ENCODE data around the gene NUDCD3. TPM values are rescaled to one million over a fixed set of nuclear protein-coding genes. Genes with fewer than 3 reads are reported as not detected.

Gene NUDCD3
- total RNA-seq, 1 experiment from 2014 or later = 82.3 TPM

DNA sequence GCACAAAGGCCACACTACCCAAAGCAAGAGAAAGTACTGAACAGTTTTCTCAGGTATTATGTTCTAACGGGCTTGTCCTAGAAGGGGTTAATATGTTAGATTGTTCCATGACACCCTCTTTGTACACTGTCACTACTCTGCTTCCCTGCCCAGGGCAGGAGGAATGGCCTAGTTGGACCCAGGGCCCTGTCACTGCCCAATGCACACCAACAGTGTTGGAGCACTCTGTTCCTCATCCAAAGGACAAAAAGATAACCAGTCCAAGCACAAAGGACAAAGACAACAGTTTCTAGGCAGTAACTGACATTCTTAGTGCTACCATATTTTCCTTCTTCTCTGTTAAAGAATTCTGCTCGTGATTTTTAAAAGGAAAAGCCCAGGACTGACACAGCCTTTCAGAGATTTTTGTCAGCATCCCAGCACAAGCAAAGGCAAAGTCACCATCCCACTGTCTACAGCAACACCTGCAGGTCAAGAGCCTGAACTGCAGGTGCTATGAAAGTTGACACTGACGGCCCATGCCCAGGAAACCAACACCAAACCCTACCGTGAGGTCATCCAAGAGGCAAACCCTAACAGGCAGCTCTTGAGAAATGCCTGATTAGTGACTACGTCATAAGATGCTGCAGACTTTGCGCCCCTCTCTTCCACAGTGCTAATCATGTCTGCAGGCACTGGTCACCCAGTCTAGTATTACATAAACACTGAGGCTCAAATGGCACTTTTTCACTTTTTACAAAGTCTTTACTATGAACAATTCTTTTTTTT lies 13.2 kb downstream of the NUDCD3 start:
- DNase-seq (peak; percentile 83), ATAC-seq (peak; percentile 77)
- Histone ChIP-seq H3K4me2 (ENCODE audit: low read length) (no peak overlapping the region), H3K79me2 (ENCODE audit: low read length) (peaks cover 53% of the 10 kb centered on the region), H3K36me3 (ENCODE audit: low read depth, low read length) (peaks cover 44% of the 10 kb centered on the region), H3K4me3 (ENCODE audit: low read length) (no peak overlapping the region), H3K27ac (ENCODE audit: low read length) (no peak overlapping the region), H2AFZ (ENCODE audit: low read length) (no peak overlapping the region), H3K27me3 (ENCODE audit: low read length) (no peaks in the 10 kb centered on the region), H3K9ac (ENCODE audit: low read length) (no peak overlapping the region), H3K4me1 (ENCODE audit: insufficient read depth, low read length) (peaks cover 26% of the 10 kb centered on the region), H3K9me2 (replicated peaks; ENCODE audit: low read length) (no peaks in the 10 kb centered on the region), H3K9me3 (ENCODE audit: low read length) (no peaks in the 10 kb centered on the region), H4K20me1 (ENCODE audit: low read length) (no peaks in the 10 kb centered on the region), H3F3A (ENCODE audit: low read length, unreplicated experiment) (no peaks in the 10 kb centered on the region)
- CTCF ChIA-PET = interaction anchor here (0.7 kb wide), 1 partner anchor 82 kb away, joined by 7 read pairs; no protein-coding TSS in a partner anchor
- POLR2A ChIA-PET (ENCODE audit: unreplicated experiment) = no interaction called here
- BruUV-seq (replicated peaks) = no TSS peak
- TF ChIP-seq, protein P1, sequence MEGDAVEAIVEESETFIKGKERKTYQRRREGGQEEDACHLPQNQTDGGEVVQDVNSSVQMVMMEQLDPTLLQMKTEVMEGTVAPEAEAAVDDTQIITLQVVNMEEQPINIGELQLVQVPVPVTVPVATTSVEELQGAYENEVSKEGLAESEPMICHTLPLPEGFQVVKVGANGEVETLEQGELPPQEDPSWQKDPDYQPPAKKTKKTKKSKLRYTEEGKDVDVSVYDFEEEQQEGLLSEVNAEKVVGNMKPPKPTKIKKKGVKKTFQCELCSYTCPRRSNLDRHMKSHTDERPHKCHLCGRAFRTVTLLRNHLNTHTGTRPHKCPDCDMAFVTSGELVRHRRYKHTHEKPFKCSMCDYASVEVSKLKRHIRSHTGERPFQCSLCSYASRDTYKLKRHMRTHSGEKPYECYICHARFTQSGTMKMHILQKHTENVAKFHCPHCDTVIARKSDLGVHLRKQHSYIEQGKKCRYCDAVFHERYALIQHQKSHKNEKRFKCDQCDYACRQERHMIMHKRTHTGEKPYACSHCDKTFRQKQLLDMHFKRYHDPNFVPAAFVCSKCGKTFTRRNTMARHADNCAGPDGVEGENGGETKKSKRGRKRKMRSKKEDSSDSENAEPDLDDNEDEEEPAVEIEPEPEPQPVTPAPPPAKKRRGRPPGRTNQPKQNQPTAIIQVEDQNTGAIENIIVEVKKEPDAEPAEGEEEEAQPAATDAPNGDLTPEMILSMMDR (conservative IDR thresholded peaks at IDR 0.05; ENCODE audit: low read depth, low read length) = peak; percentile 92
- no peak for TF ChIP-seq EZH2 (IDR thresholded peaks at IDR 0.05; ENCODE audit: low read length, unreplicated experiment)
- intact Hi-C loops (cut with micrococcal nuclease) = loop anchor here (1.0 to 10.0 kb wide), 4 partner anchors 102 to 263 kb away; no protein-coding TSS in a partner anchor

DNA sequence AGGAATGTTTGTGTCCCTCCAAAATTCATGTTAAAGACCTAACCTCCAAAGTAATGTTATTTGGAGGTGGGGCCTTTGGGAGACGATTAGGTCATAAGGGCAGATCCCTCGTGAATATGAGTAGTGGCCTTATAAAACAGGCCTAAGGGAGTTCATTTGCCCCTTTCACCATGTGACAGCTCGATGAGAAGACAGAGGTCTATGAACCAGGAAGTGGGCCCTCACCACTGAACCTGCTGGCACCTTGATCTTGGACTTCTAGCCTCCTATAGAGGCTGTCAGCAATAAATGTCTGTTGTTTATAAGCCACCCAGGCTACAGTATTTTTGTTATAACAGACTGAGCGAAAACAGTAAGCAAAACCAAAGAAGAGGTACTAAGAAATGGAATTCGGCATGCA lies 14.1 kb downstream of the NUDCD3 start:
- Histone ChIP-seq H3K27ac (ENCODE audit: low read length) (no peak overlapping the region), H3K4me2 (ENCODE audit: low read length) (no peak overlapping the region), H3K36me3 (ENCODE audit: low read depth, low read length) (peaks cover 43% of the 10 kb centered on the region), H2AFZ (ENCODE audit: low read length) (no peak overlapping the region), H3K4me1 (ENCODE audit: insufficient read depth, low read length) (peaks cover 26% of the 10 kb centered on the region), H3K4me3 (ENCODE audit: low read length) (no peak overlapping the region), H3K9ac (ENCODE audit: low read length) (no peak overlapping the region), H3F3A (ENCODE audit: low read length, unreplicated experiment) (no peaks in the 10 kb centered on the region), H3K27me3 (ENCODE audit: low read length) (no peaks in the 10 kb centered on the region), H3K9me3 (ENCODE audit: low read length) (no peaks in the 10 kb centered on the region), H3K9me2 (replicated peaks; ENCODE audit: low read length) (no peaks in the 10 kb centered on the region), H4K20me1 (ENCODE audit: low read length) (peaks cover 4% of the 10 kb centered on the region; the same call in 1 of the 2 replicates), H3K79me2 (ENCODE audit: low read length) (peaks cover 53% of the 10 kb centered on the region)
- no peak for DNase-seq
- POLR2A ChIA-PET (ENCODE audit: unreplicated experiment) = no interaction called here
- TF ChIP-seq, protein P1 (conservative IDR thresholded peaks at IDR 0.05; ENCODE audit: low read depth, low read length) = no peak
- no peak for TF ChIP-seq EZH2 (IDR thresholded peaks at IDR 0.05; ENCODE audit: low read length, unreplicated experiment)
- no peak for TF ChIP-seq EZH2phosphoT487 (IDR thresholded peaks at IDR 0.05; ENCODE audit: borderline replicate concordance, low read length)
- CTCF ChIA-PET = no interaction called here
- no peak for ATAC-seq
- intact Hi-C loops (cut with micrococcal nuclease) = loop anchor here (10.0 kb wide), 1 partner anchor 102 kb away; no protein-coding TSS in a partner anchor
- BruUV-seq (replicated peaks) = no TSS peak

DNA sequence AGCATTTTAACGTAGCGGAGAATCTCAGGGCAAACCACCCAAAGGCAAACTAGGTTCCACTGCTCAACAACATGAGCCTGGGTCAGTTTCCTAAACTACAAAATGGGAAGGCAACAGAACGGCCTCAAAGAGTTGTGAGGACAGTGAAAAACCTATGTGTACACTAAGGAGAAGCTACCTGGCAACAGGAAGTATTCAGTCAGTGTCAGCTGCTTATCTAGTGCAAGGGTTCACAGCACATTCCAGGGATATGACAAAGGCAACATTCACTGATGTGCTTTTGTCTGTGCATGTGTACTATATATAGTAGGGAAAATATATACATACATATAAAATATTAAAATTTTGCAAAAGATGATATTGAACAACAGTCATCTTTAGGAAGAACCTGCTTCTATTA lies 17.2 kb downstream of the NUDCD3 start:
- Histone ChIP-seq H3K4me3 (ENCODE audit: low read length) (no peak overlapping the region), H3K4me2 (ENCODE audit: low read length) (peak overlapping the region; percentile 56), H3K27me3 (ENCODE audit: low read length) (no peaks in the 10 kb centered on the region), H2AFZ (ENCODE audit: low read length) (no peak overlapping the region), H3K9ac (ENCODE audit: low read length) (no peak overlapping the region), H3K4me1 (ENCODE audit: insufficient read depth, low read length) (peaks cover 31% of the 10 kb centered on the region), H3K36me3 (ENCODE audit: low read depth, low read length) (peaks cover 26% of the 10 kb centered on the region), H3K27ac (ENCODE audit: low read length) (peak overlapping the region; percentile 42), H3F3A (ENCODE audit: low read length, unreplicated experiment) (no peaks in the 10 kb centered on the region), H3K79me2 (ENCODE audit: low read length) (peaks cover 82% of the 10 kb centered on the region), H4K20me1 (ENCODE audit: low read length) (peaks cover 10% of the 10 kb centered on the region; the same call in 1 of the 2 replicates), H3K9me3 (ENCODE audit: low read length) (no peaks in the 10 kb centered on the region), H3K9me2 (replicated peaks; ENCODE audit: low read length) (no peaks in the 10 kb centered on the region)
- ATAC-seq (peak; percentile 89), DNase-seq (peak; percentile 74)
- ChIA-PET CTCF (no interaction called here), POLR2A (ENCODE audit: unreplicated experiment) (no interaction called here)
- intact Hi-C loops (cut with micrococcal nuclease) = loop anchor here (10.0 kb wide), 1 partner anchor 98 kb away; no protein-coding TSS in a partner anchor
- no TSS peak for BruUV-seq (replicated peaks)
- TF ChIP-seq, protein P1 (conservative IDR thresholded peaks at IDR 0.05; ENCODE audit: low read depth, low read length) = no peak
- no peak for TF ChIP-seq EZH2 (IDR thresholded peaks at IDR 0.05; ENCODE audit: low read length, unreplicated experiment)
- TF ChIP-seq EZH2phosphoT487 (IDR thresholded peaks at IDR 0.05; ENCODE audit: borderline replicate concordance, low read length) = no peak

Measured in PC-3 (cell line).